ENCODE data around the gene GGN. TPM values are rescaled to one million over a fixed set of nuclear protein-coding genes. Genes with fewer than 3 reads are reported as not detected.
"Not testable (repeated sequence)": the region's sequence is repeated elsewhere in the genome, so short reads cannot be mapped to it uniquely, and the experiment has no call there.

Gene GGN
- total RNA-seq, 2 experiments from 2014 or later = not detected

- POLR2A ChIA-PET = no interaction called here
- Mint-ChIP-seq H3K4me3 (no peak overlapping the region), H3K27ac (no peak overlapping the region), H3K9me3 (no peaks in the 10 kb centered on the region), H3K36me3 (ENCODE audit: low read depth) (no peaks in the 10 kb centered on the region), H3K4me1 (peaks cover 26% of the 10 kb centered on the region), H3K27me3 (no peaks in the 10 kb centered on the region)
- CTCF ChIA-PET = interaction anchor here (4.7 kb wide), 1 partner anchor 21 kb away, joined by 27 read pairs; the partner anchor contains the start of gene FAM98C
- DNase-seq = no peak
Measured at GRCh38 chr19:38424272-38424671, 36.4 kb upstream of the GGN start.

- no peak for DNase-seq
- Mint-ChIP-seq H3K9me3 (no peaks in the 10 kb centered on the region), H3K36me3 (ENCODE audit: low read depth) (no peaks in the 10 kb centered on the region), H3K4me3 (no peak overlapping the region), H3K27me3 (no peaks in the 10 kb centered on the region), H3K4me1 (peaks cover 33% of the 10 kb centered on the region), H3K27ac (no peak overlapping the region)
- ChIA-PET CTCF (interaction anchor here (0.8 kb wide), 1 partner anchor 20 kb away, joined by 3 read pairs; the partner anchor contains the start of gene FAM98C), POLR2A (no interaction called here)
Measured at GRCh38 chr19:38422438-38422837, 34.6 kb upstream of the GGN start.

- POLR2A ChIA-PET = no interaction called here
- no peaks in the 10 kb centered on the region for H3K27me3 Mint-ChIP-seq
- DNase-seq = no peak
- CTCF ChIA-PET = interaction anchor here (3.0 kb wide), 1 partner anchor 19 kb away, joined by 23 read pairs; the partner anchor contains the start of gene FAM98C
- no peaks in the 10 kb centered on the region for H3K36me3 Mint-ChIP-seq (ENCODE audit: low read depth)
- H3K4me1 Mint-ChIP-seq = peaks cover 35% of the 10 kb centered on the region
- H3K27ac Mint-ChIP-seq = no peak overlapping the region
- H3K4me3 Mint-ChIP-seq = no peak overlapping the region
- no peaks in the 10 kb centered on the region for H3K9me3 Mint-ChIP-seq
Measured at GRCh38 chr19:38421856-38422255, 34.0 kb upstream of the GGN start.

DNA sequence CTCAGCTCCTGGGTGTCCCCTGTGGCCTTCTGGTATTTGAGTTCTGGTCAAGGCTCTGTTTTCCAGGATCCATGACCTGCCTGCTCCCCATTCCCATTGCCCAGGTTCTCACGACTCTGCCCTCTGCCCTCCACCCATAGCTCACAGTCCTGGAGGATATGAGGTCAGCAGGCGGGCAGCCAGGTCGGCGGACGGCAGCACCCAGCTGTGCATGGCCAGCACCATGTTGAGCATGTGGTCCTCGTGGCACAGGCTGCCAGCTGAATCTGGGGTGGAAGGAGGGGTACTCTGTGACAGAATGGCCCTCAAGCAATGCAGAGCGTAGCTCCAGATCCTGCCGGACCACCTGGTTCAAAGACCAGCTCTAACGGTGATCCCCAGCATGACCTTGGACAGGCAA lies 33.1 kb upstream of the GGN start:
- POLR2A ChIA-PET = no interaction called here
- H3K27ac Mint-ChIP-seq = no peak overlapping the region

GRCh38 chr19:38417544-38418506 lies 30.0 kb upstream of the GGN start:
- Mint-ChIP-seq H3K36me3 (ENCODE audit: low read depth) (no peaks in the 10 kb centered on the region), H3K27ac (peak overlapping the region; percentile 61), H3K4me3 (peak overlapping the region; percentile 71), H3K27me3 (no peaks in the 10 kb centered on the region), H3K4me1 (peaks cover 26% of the 10 kb centered on the region), H3K9me3 (no peaks in the 10 kb centered on the region)
- ChIA-PET CTCF (interaction anchor here (7.2 kb wide), 1 partner anchor 13 kb away, joined by 66 read pairs; the partner anchor contains the start of gene FAM98C), POLR2A (no interaction called here)
- peak; percentile 65 for DNase-seq

More for the DNA sequence above, 33.1 kb upstream of the GGN start:
- H3K27me3 Mint-ChIP-seq = no peaks in the 10 kb centered on the region
- H3K36me3 Mint-ChIP-seq (ENCODE audit: low read depth) = no peaks in the 10 kb centered on the region
- peaks cover 34% of the 10 kb centered on the region for H3K4me1 Mint-ChIP-seq
- H3K9me3 Mint-ChIP-seq = no peaks in the 10 kb centered on the region
- no peak for DNase-seq
- H3K4me3 Mint-ChIP-seq = no peak overlapping the region
- CTCF ChIA-PET = interaction anchor here (1.5 to 3.0 kb wide), 2 partner anchors 18 to 509 kb away, joined by 4 to 23 read pairs; partner anchors contain the start of genes FAM98C and SARS2

DNA sequence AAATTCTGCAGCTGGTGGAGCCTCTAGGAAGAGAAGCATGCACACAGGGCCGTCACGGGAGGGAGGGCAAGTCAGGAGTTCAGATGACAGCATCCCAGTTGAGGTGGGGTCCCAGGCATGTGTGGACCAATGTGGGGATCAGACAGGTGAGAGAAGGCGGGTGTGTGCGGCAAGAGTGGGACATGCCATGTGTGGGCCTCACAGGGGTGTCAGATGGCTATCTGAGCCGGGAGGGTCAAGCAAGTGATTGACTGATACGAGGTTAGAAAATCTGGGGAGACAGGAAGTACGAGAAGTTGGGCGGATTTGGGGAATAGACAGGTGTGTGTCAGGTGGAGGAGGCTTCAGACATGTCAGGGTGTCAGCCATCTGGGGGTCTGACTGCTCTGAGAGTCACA lies 29.3 kb upstream of the GGN start:
- CTCF ChIA-PET = interaction anchor here (7.2 kb wide), 1 partner anchor 13 kb away, joined by 66 read pairs; the partner anchor contains the start of gene FAM98C
- H3K27me3 Mint-ChIP-seq = no peaks in the 10 kb centered on the region

GRCh38 chr19:38413416-38413815 lies 25.6 kb upstream of the GGN start:
- ChIA-PET CTCF (interaction anchor here (7.2 kb wide), 1 partner anchor 9 kb away, joined by 66 read pairs; the partner anchor contains the start of gene FAM98C), POLR2A (no interaction called here)
- H3K4me3 Mint-ChIP-seq = no peak overlapping the region
- H3K27me3 Mint-ChIP-seq = no peaks in the 10 kb centered on the region
- peaks cover 19% of the 10 kb centered on the region for H3K4me1 Mint-ChIP-seq
- no peaks in the 10 kb centered on the region for H3K9me3 Mint-ChIP-seq
- DNase-seq = no peak
- H3K27ac Mint-ChIP-seq = no peak overlapping the region
- H3K36me3 Mint-ChIP-seq (ENCODE audit: low read depth) = peaks cover 2% of the 10 kb centered on the region

More for the DNA sequence above, 29.3 kb upstream of the GGN start:
- peaks cover 26% of the 10 kb centered on the region for H3K4me1 Mint-ChIP-seq
- no peak for DNase-seq
- H3K27ac Mint-ChIP-seq = peak overlapping the region; percentile 61
- H3K36me3 Mint-ChIP-seq (ENCODE audit: low read depth) = no peaks in the 10 kb centered on the region
- POLR2A ChIA-PET = no interaction called here
- peak overlapping the region; percentile 71 for H3K4me3 Mint-ChIP-seq
- no peaks in the 10 kb centered on the region for H3K9me3 Mint-ChIP-seq

GRCh38 chr19:38412961-38413360 lies 25.1 kb upstream of the GGN start:
- DNase-seq = no peak
- H3K27me3 Mint-ChIP-seq = no peaks in the 10 kb centered on the region
- CTCF ChIA-PET = interaction anchor here (7.2 kb wide), 1 partner anchor 9 kb away, joined by 66 read pairs; the partner anchor contains the start of gene FAM98C
- POLR2A ChIA-PET = no interaction called here
- H3K9me3 Mint-ChIP-seq = no peaks in the 10 kb centered on the region
- no peak overlapping the region for H3K4me3 Mint-ChIP-seq
- peaks cover 3% of the 10 kb centered on the region for H3K36me3 Mint-ChIP-seq (ENCODE audit: low read depth)
- no peak overlapping the region for H3K27ac Mint-ChIP-seq
- peaks cover 16% of the 10 kb centered on the region for H3K4me1 Mint-ChIP-seq

- CTCF ChIA-PET = interaction anchor here (1.5 to 7.2 kb wide), 2 partner anchors 8 to 35 kb away, joined by 3 to 66 read pairs; partner anchors contain the start of gene FAM98C
- H3K4me3 Mint-ChIP-seq = no peak overlapping the region
- no peak for DNase-seq
- H3K4me1 Mint-ChIP-seq = peaks cover 11% of the 10 kb centered on the region
- peaks cover 4% of the 10 kb centered on the region for H3K36me3 Mint-ChIP-seq (ENCODE audit: low read depth)
- no peaks in the 10 kb centered on the region for H3K27me3 Mint-ChIP-seq
- POLR2A ChIA-PET = no interaction called here
- no peaks in the 10 kb centered on the region for H3K9me3 Mint-ChIP-seq
- H3K27ac Mint-ChIP-seq = no peak overlapping the region
Measured at GRCh38 chr19:38412491-38412890, 24.7 kb upstream of the GGN start.

- H3K27ac Mint-ChIP-seq; H3K36me3 Mint-ChIP-seq (ENCODE audit: low read depth); POLR2A ChIA-PET; H3K27me3 Mint-ChIP-seq; DNase-seq; H3K4me1 Mint-ChIP-seq; H3K4me3 Mint-ChIP-seq; H3K9me3 Mint-ChIP-seq: not testable (repeated sequence)
- CTCF ChIA-PET = interaction anchor here (1.5 to 7.2 kb wide), 2 partner anchors 8 to 34 kb away, joined by 3 to 66 read pairs; partner anchors contain the start of gene FAM98C
Measured at GRCh38 chr19:38411898-38412297, 24.1 kb upstream of the GGN start.

DNA sequence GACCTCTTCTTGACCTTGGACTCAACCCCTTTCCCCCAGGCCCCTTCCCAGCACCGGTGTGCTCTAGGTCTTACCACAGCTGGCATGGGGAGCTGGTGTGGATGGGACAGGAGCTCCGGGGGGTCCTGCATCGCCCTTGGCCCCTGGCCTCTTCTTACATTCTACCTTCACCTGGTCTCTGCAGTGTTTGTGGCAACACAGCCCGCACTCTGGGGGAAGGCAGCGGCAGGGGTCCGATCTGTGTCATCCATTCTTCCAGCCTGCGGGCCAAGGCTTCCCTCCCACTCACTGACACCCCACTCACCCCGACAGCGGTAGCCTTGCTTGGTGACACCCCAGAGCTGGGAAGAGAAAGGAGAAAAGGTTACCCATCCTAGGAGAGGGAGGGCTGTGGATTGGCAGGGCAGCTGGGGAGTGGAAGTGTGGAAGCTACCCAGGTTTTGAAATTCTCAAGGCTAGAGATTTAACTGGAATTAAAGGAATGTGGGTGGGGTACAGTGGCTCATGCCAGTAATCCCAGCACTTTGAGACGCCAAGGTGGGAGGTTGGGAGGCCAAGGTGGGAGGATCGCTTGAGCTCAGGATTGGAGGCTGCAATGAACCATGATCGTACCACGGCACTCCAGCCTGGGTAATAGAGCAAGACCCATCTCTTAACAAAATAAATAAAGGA lies 23.3 kb upstream of the GGN start:
- Mint-ChIP-seq H3K36me3 (ENCODE audit: low read depth) (peaks cover 9% of the 10 kb centered on the region), H3K4me1 (no peaks in the 10 kb centered on the region), H3K27me3 (no peaks in the 10 kb centered on the region), H3K4me3 (no peak overlapping the region), H3K9me3 (no peaks in the 10 kb centered on the region), H3K27ac (no peak overlapping the region)
- ChIA-PET POLR2A (no interaction called here), CTCF (interaction anchor here (1.5 to 7.2 kb wide), 2 partner anchors 7 to 33 kb away, joined by 3 to 66 read pairs; partner anchors contain the start of gene FAM98C)
- no peak for DNase-seq

- H3K4me1 Mint-ChIP-seq = not testable (repeated sequence)
Measured at GRCh38 chr19:38410407-38410806, 22.6 kb upstream of the GGN start.

More at GRCh38 chr19:38410407-38410806, 22.6 kb upstream of the GGN start:
- H3K4me3 Mint-ChIP-seq, H3K9me3 Mint-ChIP-seq, H3K27me3 Mint-ChIP-seq, H3K27ac Mint-ChIP-seq, POLR2A ChIA-PET, DNase-seq: not testable (repeated sequence)
- peaks cover 10% of the 10 kb centered on the region for H3K36me3 Mint-ChIP-seq (ENCODE audit: low read depth)
- CTCF ChIA-PET = interaction anchor here (7.2 kb wide), 1 partner anchor 6 kb away, joined by 66 read pairs; the partner anchor contains the start of gene FAM98C

All from activated CD4-positive, alpha-beta T cell treated with anti-CD3 and anti-CD28 coated beads, Interleukin-2, amount 10 ng/mL, durations not matched to agents 7 days and 5 days (primary cell).